GM21360 (cell line): ENCODE measurements around the gene PRKN.

Experiments used
- ATAC-seq: cut with Tn5 transposase; IDR thresholded peaks from one replicate; pipeline ENCODE4 v1.9.1; 2021; ENCODE audit warnings: mild to moderate bottlenecking, moderate library complexity; ENCODE audit not compliant: unreplicated experiment

The PRKN gene

GRCh38 chr6:161445021-161445799 is 1282.4 kb downstream of the PRKN start:
- no peak for ATAC-seq

- ATAC-seq = no peak
Observed at GRCh38 chr6:161444464-161444863, 1283.1 kb downstream of the PRKN start.

GRCh38 chr6:161443848-161444247 is 1283.7 kb downstream of the PRKN start:
- no peak for ATAC-seq

- ATAC-seq = no peak
Observed at GRCh38 chr6:161442420-161442819, 1285.1 kb downstream of the PRKN start.

- ATAC-seq = no peak
Observed at GRCh38 chr6:161440299-161440698, 1287.3 kb downstream of the PRKN start.

- ATAC-seq = no peak
Observed at GRCh38 chr6:161439093-161439492, 1288.5 kb downstream of the PRKN start.

- ATAC-seq = no peak
Observed at GRCh38 chr6:161438430-161439030, 1289.0 kb downstream of the PRKN start.

- no peak for ATAC-seq
Observed at GRCh38 chr6:161437851-161438250, 1289.7 kb downstream of the PRKN start.

- ATAC-seq = no peak
Observed at GRCh38 chr6:161436106-161436876, 1291.3 kb downstream of the PRKN start.

GRCh38 chr6:161435748-161436070 is 1291.9 kb downstream of the PRKN start:
- no peak for ATAC-seq

GRCh38 chr6:161434921-161435747 is 1292.4 kb downstream of the PRKN start:
- no peak for ATAC-seq

GRCh38 chr6:161434350-161434749 is 1293.2 kb downstream of the PRKN start:
- no peak for ATAC-seq

GRCh38 chr6:161432546-161432945 is 1295.0 kb downstream of the PRKN start:
- ATAC-seq = no peak

GRCh38 chr6:161429921-161430490 is 1297.6 kb downstream of the PRKN start:
- ATAC-seq = no peak

GRCh38 chr6:161424421-161424820 is 1303.1 kb downstream of the PRKN start:
- ATAC-seq = no peak

- no peak for ATAC-seq
Observed at GRCh38 chr6:161422710-161423680, 1304.6 kb downstream of the PRKN start.

GRCh38 chr6:161418463-161418945 is 1309.1 kb downstream of the PRKN start:
- ATAC-seq = peak; percentile 65

GRCh38 chr6:161417717-161418462 is 1309.7 kb downstream of the PRKN start:
- no peak for ATAC-seq
